GM21381 (cell line): ENCODE results near the gene METTL8.
"Not testable (repeated sequence)": the region's sequence is repeated elsewhere in the genome, so short reads cannot be mapped to it uniquely, and the experiment has no call there.

Experiments
- ATAC-seq: cut with Tn5 transposase; IDR thresholded peaks from one replicate; pipeline ENCODE4 v1.9.1; 2021; ENCODE audit warnings: mild to moderate bottlenecking, moderate library complexity; ENCODE audit not compliant: unreplicated experiment

Gene METTL8

GRCh38 chr2:171430516-171431410, 3.0 kb downstream of the METTL8 start:
- ATAC-seq = no peak

DNA sequence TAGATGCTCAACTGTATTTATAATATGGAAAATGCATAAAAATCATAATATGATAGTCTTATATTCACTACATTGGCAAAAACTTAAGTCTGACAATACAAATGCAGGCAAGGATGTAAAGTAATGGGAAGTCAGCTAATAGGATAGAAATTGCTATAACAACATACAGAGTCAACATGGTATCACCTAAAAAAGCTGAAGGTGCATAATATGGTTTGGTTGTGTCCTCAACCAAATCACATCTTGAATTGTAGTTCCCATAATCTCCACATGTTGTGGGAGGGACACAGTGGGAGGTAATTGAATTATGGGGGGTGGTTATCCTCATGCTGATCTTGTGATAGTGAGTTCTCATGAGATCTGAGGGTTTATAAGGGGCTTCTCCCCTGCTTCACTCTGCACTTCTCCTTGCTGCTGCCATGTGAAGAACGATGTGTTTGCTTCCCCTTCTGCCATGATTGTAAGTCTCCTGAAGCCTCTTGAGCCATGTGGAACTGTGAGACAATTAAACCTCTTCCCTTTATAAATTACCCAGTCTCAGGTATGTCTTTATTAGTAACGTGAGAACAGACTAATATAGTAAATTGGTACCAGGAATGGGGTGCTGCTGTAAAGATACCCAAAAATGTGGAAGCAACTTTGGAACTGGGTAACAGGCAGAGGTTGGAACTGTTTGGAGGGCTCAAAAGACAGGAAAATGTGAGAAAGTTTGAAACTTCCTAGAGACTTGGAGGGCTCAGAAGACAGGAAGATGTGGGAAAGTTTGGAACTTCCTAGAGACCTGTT, 10.9 kb downstream of the METTL8 start:
- ATAC-seq = not testable (repeated sequence)

DNA sequence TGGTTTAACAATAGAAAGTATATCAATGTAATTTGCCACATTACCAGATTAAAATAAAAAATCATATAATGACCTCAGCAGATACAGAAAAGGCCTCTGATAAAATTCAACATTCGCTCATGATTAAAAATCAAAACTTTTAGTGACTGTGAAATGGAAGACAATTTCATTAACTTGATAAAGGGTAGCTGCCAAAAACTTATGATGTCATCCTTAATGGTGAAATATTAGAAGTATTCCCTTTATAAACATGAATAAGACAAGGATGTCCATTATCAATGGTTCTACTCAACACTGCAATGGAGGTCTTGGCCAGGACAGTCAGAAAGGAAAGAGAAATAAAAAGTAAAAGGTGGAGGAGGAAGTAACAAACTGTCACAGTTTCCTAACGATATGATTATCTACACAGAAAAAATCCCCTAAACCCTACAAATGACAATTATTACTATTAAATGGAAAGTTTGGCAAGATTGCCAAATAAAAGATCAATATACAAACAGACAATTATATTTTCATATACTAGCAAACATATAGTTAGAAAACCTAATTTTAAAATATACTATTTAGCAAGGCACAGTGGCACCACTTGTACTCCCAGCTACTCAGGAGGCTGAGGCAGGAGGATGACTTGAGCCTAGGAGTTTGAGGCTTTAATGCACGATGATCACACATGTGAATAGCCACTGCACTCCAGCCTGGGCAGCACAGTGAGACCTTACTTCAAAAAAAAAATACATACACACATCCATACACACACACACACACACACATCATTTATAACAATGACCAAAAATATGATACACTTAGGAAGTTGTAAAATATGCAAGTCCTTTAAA, 12.8 kb downstream of the METTL8 start:
- ATAC-seq = no peak

GRCh38 chr2:171419333-171419732, 14.5 kb downstream of the METTL8 start:
- no peak for ATAC-seq

- peak; percentile 95 for ATAC-seq
Observed at GRCh38 chr2:171416009-171416926, 17.5 kb downstream of the METTL8 start.

GRCh38 chr2:171414645-171415044, 19.1 kb downstream of the METTL8 start:
- not testable (repeated sequence) for ATAC-seq

GRCh38 chr2:171412571-171413175, 21.1 kb downstream of the METTL8 start:
- no peak for ATAC-seq

- ATAC-seq = no peak
Observed at GRCh38 chr2:171411791-171412483, 21.9 kb downstream of the METTL8 start.

DNA sequence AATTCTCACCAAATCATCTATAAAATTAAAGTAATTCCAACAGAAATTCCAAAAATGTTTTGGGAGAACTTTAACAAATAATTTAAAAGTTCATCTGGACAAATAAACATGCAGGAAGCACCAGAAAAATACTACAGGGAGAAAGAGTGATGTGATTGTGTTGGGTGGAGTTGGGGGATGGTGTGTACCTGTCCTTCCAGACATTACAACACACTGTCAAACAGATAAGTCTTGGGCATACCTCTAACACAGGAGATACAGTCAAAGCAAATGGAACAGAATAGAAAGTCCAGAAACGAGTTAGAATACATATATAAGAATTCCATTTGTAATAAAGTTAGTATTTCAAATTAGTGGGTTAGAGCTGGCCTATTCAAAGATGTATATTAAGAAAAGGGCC, 22.6 kb downstream of the METTL8 start:
- no peak for ATAC-seq

DNA sequence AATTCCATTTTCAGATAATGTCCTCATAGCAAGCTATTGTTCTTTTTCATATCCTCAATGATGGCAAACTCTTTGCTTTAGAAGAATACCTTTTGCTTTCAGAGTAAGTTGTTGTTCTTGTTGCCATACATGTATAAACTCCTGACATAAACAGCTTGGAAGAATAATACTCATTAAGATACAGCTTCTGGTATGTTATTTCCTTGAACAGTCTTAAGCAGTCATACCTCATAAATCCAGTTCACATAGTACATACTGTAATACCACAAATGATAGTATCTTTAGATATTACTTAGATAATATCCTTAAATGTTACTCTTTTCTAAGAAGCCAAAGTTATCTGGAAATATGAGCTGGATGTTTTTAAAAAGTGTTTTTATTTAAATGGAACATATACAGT, 23.2 kb downstream of the METTL8 start:
- no peak for ATAC-seq

- no peak for ATAC-seq
Observed at GRCh38 chr2:171410101-171410500, 23.7 kb downstream of the METTL8 start.

- ATAC-seq = no peak
Observed at GRCh38 chr2:171409436-171409971, 24.3 kb downstream of the METTL8 start.

DNA sequence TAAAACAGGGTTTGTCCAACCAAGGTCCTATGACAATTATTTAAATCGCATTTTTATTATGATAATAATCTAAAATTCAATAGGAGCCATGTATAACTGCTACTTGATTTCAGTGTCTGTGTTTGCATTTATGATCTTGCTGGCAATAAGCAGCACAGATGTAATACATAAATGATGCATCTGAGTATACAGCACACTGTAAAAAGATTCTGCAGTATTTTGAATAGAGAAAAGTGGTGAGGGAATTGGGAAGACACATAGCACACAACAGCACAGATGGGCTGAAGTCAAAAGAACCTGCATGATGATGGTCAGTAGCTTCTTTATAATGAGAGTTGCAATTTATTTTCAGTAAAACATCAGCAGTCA, 26.1 kb downstream of the METTL8 start:
- no peak for ATAC-seq

- peak; percentile 59 for ATAC-seq
Observed at GRCh38 chr2:171407030-171407675, 26.6 kb downstream of the METTL8 start.

- ATAC-seq = peak; percentile 54
Observed at GRCh38 chr2:171406044-171406443, 27.7 kb downstream of the METTL8 start.

- ATAC-seq = no peak
Observed at GRCh38 chr2:171405546-171405945, 28.2 kb downstream of the METTL8 start.

DNA sequence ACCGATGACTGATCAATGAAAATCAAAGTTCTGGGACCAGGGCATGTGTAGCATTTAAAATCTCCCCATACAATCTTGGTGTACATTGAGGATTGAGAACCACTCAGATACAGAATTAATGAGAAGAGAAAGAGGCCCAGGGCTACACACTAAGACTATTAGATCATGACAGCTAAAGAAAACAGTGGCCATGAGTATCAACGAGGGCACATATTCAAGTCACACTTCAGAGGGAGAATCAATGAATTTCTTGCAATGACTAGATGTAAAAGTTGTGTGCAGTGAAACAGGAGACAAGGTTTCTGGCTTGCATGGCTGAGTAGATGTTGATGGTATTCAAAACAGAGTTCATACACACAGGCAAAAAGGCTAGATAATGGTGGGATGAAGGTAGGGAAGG, 29.1 kb downstream of the METTL8 start:
- no peak for ATAC-seq

DNA sequence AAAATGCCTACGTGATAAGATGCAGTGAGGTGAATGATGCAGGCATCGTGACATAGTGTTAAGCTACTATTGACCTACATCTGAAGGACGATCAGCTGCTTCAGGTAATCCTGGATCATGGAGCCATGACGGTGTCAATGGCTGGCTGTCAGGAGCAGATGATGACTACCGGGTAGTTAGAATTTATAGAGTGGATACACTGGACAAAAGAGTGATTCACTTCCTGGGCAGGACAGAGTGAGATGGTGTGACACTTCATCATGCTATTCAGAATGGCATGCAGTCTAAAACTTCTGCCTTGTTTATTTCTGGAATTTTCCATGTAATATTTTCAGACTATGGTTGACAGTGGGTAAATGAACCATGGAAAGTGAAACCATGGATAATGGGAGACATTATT, 29.5 kb downstream of the METTL8 start:
- no peak for ATAC-seq
